HepG2 (cell line): Measurements from ENCODE around the gene KAT7. TPM values are rescaled to one million over a fixed set of nuclear protein-coding genes. Genes with fewer than 3 reads are reported as not detected.

ENCODE experiments used
- ATAC-seq: fragments of 200-7000 bp; cut with Tn5 transposase; 3 replicates; pipeline ENCODE4 v1.9.1; 2020; ENCODE audit warnings: mild to moderate bottlenecking, moderate library complexity
- BruUV-seq: library from RNA; stranded (reverse); fragments of 400-500 nt; replicated peaks from 2 replicates; lab custom pipeline; 2021; lab: Mats Ljungman, UMichigan
- CTCF ChIA-PET: fragments of 300-600 bp; formaldehyde crosslinking; extraction: SDS; loops from one replicate; lab custom pipeline; 2021; ENCODE audit warnings: low total read pairs, inconsistent platforms, low intra/inter-chr PET ratio; lab: Yijun Ruan, JAX
- POLR2A ChIA-PET: fragments of 350-600 bp; sonication (Branson Sonifier 250); formaldehyde crosslinking; loops from one replicate; lab custom pipeline; 2020; ENCODE audit warnings: antibody characterized with exemption, inconsistent platforms; lab: Yijun Ruan, JAX
- DNase-seq: peaks from one replicate; pipeline ENCODE4 v3.0.0-alpha.2; 2015; ENCODE audit warnings: low spot score
- FAIRE-seq: peaks from 3 replicates; lab custom pipeline; 2011; peaks lifted over from hg19 to GRCh38; lab: Jason Lieb, UNC
- H2AFZ ChIP-seq: one replicate; pipeline ENCODE4 v1.6.1; 2011; ENCODE audit warnings: low read length, inconsistent platforms
- H3K27ac ChIP-seq: fragments of 300-600 bp; 3 replicates; pipeline ENCODE4 v1.8.0; 2011; ENCODE audit warnings: mixed run types, mild to moderate bottlenecking, mixed read lengths, low read length, inconsistent platforms; ENCODE audit not compliant: insufficient read depth; ENCODE audit errors: extremely low read length
- H3K27me3 ChIP-seq, 2 experiments: fragments of 200-600 bp in 1 of 2; 2 replicates in 1 of 2; 3 replicates in 1 of 2; pipeline versions ENCODE4 v1.6.0 to v1.8.0; 2011; ENCODE audit warnings: low read length in 2 of 2, mild to moderate bottlenecking in 2 of 2, moderate library complexity in 2 of 2, inconsistent platforms in 1 of 2; ENCODE audit not compliant: insufficient read depth in 2 of 2, control insufficient read depth in 1 of 2
- H3K36me3 ChIP-seq, 2 experiments: fragments of 200-600 bp in 1 of 2; replicated peaks in 1 of 2; 2 replicates in 1 of 2; 3 replicates in 1 of 2; pipeline versions ENCODE4 v1.5.1 to v1.8.0; 2011; ENCODE audit warnings: low read length in 2 of 2, inconsistent platforms in 1 of 2; ENCODE audit not compliant: insufficient read depth in 2 of 2, control insufficient read depth in 1 of 2
- H3K4me1 ChIP-seq: 2 replicates; pipeline ENCODE4 v1.5.1; 2012; ENCODE audit warnings: low read length, inconsistent platforms; ENCODE audit not compliant: insufficient read depth
- H3K4me2 ChIP-seq: 2 replicates; pipeline ENCODE4 v1.6.0; 2011; ENCODE audit warnings: low read depth, low read length, inconsistent platforms
- H3K4me3 ChIP-seq, 3 experiments: fragments of 200-600 bp in 1 of 3; sonication (generic), shearing (Covaris generic) in 1 of 3; replicated peaks in 1 of 3; 2 replicates each; pipeline ENCODE4 v1.5.1; 2011 to 2016; ENCODE audit warnings: low read length in 3 of 3, inconsistent platforms in 2 of 3, low read depth in 2 of 3, mild to moderate bottlenecking in 2 of 3, control low read depth in 1 of 3, mixed read lengths in 1 of 3; ENCODE audit not compliant: insufficient read depth in 1 of 3
- H3K79me2 ChIP-seq: one replicate; pipeline ENCODE4 v1.6.1; 2011; ENCODE audit warnings: low read length, inconsistent platforms; ENCODE audit not compliant: insufficient read depth
- H3K9ac ChIP-seq: 2 replicates; pipeline ENCODE4 v1.6.0; 2011; ENCODE audit warnings: mild to moderate bottlenecking, low read depth, low read length, inconsistent platforms; ENCODE audit not compliant: insufficient read depth
- H3K9me3 ChIP-seq: 2 replicates; pipeline ENCODE4 v1.5.1; 2012; ENCODE audit warnings: mild to moderate bottlenecking, low read length
- H4K20me1 ChIP-seq: 2 replicates; pipeline ENCODE4 v1.6.0; 2011; ENCODE audit warnings: inconsistent platforms, mild to moderate bottlenecking, low read length, moderate library complexity; ENCODE audit not compliant: insufficient read depth
- NKX3-1 ChIP-seq: sonication (generic); formaldehyde crosslinking; IDR thresholded peaks from 2 replicates; pipeline ENCODE4 v1.5.0; 2020; ENCODE audit warnings: missing genetic modification reagents
- STAG1 ChIP-seq: sonication (generic); formaldehyde crosslinking; IDR thresholded peaks from 2 replicates; pipeline ENCODE4 v1.4.0; 2020; ENCODE audit warnings: missing genetic modification reagents
- ZNF124 ChIP-seq: sonication (generic); formaldehyde crosslinking; IDR thresholded peaks from 2 replicates; pipeline ENCODE4 v1.4.0; 2020; ENCODE audit warnings: missing genetic modification reagents
- ZNF460 ChIP-seq: sonication (generic); formaldehyde crosslinking; IDR thresholded peaks from 2 replicates; pipeline ENCODE4 v1.5.1; 2020; ENCODE audit warnings: missing genetic modification reagents, mild to moderate bottlenecking, borderline replicate concordance
- ZNF788 ChIP-seq: sonication (generic); formaldehyde crosslinking; IDR thresholded peaks from 2 replicates; pipeline ENCODE4 v1.5.0; 2020; ENCODE audit warnings: mild to moderate bottlenecking, missing genetic modification reagents, borderline replicate concordance
- WGBS: methylation state at CpG from one replicate; pipeline ENCODE4 v1.1.6; 2017; ENCODE audit warnings: low lambda C conversion rate; 5-methylcytosine and 5-hydroxymethylcytosine counted together
- in situ Hi-C: cut with HindIII; loops from 2 replicates; pipeline ENCODE4 v1.10.0; 2017; ENCODE audit warnings: low pct_unique_long_range_greater_than_20kb; ENCODE audit not compliant: extremely low pct_ligation_motif_present
- intact Hi-C: fragments of 100-400 bp; cut with micrococcal nuclease; formaldehyde crosslinking; loops from one replicate; pipeline ENCODE4 v1.10.0; 2022; ENCODE audit not compliant: unreplicated experiment
- polyA plus RNA-seq, 8 experiments: library from polyadenylated mRNA; depleted of rRNA in 3 of 8; stranded (reverse) in 7 of 8; unstranded in 1 of 8; fragments of >200 nt; fragmentation: Illumina TruSeq in 4 of 8; extraction: Trizol in 4 of 8; gene quantifications; 2 replicates each; pipeline versions ENCODE4 v1.2.1 to v1.2.3, GENCODE V29; 2011 to 2016; ENCODE audit warnings: low read depth in 4 of 8, missing spikeins in 1 of 8, mixed read lengths in 1 of 8; ENCODE audit not compliant: insufficient read depth in 1 of 8
- total RNA-seq, 5 experiments: library from RNA; depleted of rRNA; stranded (reverse); fragments of >200 nt; fragmentation: Illumina TruSeq; extraction: Trizol; gene quantifications; 2 replicates each; pipeline ENCODE4 v1.2.3, GENCODE V29; 2016; ENCODE audit warnings: low read depth in 1 of 5
- TF ChIP-seq, protein P1 (sequence below): sonication (generic); formaldehyde crosslinking; IDR thresholded peaks from 2 replicates; pipeline ENCODE4 v1.5.0; 2020; ENCODE audit warnings: mild to moderate bottlenecking, missing genetic modification reagents, moderate library complexity
- TF ChIP-seq, protein P2 (sequence below): sonication (generic); formaldehyde crosslinking; IDR thresholded peaks from 2 replicates; pipeline ENCODE4 v1.4.0; 2020; ENCODE audit warnings: missing genetic modification reagents
- TF ChIP-seq, protein P3 (sequence below): sonication (generic); formaldehyde crosslinking; IDR thresholded peaks from 2 replicates; pipeline ENCODE4 v1.5.0; 2020; ENCODE audit warnings: mild to moderate bottlenecking, missing genetic modification reagents
- TF ChIP-seq, protein P4 (sequence below): sonication (generic); formaldehyde crosslinking; IDR thresholded peaks from 2 replicates; pipeline ENCODE4 v1.8.1; 2023; ENCODE audit warnings: mild to moderate bottlenecking, missing genetic modification reagents, borderline replicate concordance

Gene KAT7
- total and polyA plus RNA-seq, 2 of the 13 experiments (the other 11 are each of a cell fraction or from before 2014, with no cell fraction given), result 21.2 to 39.2 TPM

DNA sequence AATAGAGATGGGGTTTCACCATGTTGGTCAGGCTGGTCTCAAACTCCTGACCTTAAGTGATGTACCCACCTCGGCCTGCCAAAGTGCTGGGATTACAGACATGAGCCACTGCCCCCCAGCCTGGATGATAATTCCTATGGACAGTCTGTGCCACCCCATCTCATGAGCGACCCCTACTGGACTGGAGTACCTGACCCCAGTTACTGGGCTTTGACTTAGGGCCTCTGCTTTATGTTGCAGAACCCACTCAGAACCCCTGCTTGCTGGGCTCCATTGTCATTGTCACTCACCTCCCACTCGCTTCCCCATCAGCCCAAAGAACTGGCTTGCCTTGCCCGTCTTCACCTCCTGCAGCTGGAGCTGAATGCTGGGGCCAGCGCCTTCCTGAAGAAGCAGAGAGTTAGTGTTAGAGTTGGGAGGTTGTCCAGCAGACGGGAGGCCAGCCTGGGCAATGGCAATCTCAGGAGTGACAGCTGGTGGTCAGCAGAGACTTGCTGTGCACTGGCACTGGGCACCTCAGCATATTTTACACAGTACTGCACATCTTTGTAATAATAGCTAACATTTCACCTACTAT lies 55.4 kb downstream of the KAT7 start:
- H3K9ac ChIP-seq, result no peak overlapping the region
- ChIA-PET POLR2A (no interaction called here), CTCF (no interaction called here)
- H3K9me3 ChIP-seq, result no peaks in the 10 kb centered on the region
- ATAC-seq (peak; percentile 52), FAIRE-seq (no peak), DNase-seq (no peak)
- H3K4me2 ChIP-seq, result no peak overlapping the region
- H3K4me3 ChIP-seq, result no peak overlapping the region
- no peaks in the 10 kb centered on the region for H3K36me3 ChIP-seq
- 80% methylated on average over 6 of the region's 6 CpGs for WGBS
- peaks cover 3% of the 10 kb centered on the region; the same call in 1 of the 2 replicates for H4K20me1 ChIP-seq
- peaks cover 13% of the 10 kb centered on the region for H3K4me1 ChIP-seq
- intact Hi-C loops (no loop called here), in situ Hi-C loops (no loop called here)
- no peak overlapping the region for H3K27ac ChIP-seq
- no peak overlapping the region for H2AFZ ChIP-seq
- no TSS peak for BruUV-seq
- TF ChIP-seq ZNF788 (CRISPR knock-in tag) (0 out of 2 replicates have a peak, but pooled peaks have one; percentile 45), ZNF124 (CRISPR knock-in tag) (no peak), ZNF460 (CRISPR knock-in tag) (no peak), STAG1 (CRISPR knock-in tag) (peak; percentile 7; the same call in 1 of the 2 replicates), NKX3-1 (CRISPR knock-in tag) (no peak)
- TF ChIP-seq, protein P1, sequence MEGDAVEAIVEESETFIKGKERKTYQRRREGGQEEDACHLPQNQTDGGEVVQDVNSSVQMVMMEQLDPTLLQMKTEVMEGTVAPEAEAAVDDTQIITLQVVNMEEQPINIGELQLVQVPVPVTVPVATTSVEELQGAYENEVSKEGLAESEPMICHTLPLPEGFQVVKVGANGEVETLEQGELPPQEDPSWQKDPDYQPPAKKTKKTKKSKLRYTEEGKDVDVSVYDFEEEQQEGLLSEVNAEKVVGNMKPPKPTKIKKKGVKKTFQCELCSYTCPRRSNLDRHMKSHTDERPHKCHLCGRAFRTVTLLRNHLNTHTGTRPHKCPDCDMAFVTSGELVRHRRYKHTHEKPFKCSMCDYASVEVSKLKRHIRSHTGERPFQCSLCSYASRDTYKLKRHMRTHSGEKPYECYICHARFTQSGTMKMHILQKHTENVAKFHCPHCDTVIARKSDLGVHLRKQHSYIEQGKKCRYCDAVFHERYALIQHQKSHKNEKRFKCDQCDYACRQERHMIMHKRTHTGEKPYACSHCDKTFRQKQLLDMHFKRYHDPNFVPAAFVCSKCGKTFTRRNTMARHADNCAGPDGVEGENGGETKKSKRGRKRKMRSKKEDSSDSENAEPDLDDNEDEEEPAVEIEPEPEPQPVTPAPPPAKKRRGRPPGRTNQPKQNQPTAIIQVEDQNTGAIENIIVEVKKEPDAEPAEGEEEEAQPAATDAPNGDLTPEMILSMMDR (CRISPR knock-in tag), result peak; percentile 57
- TF ChIP-seq, protein P2, sequence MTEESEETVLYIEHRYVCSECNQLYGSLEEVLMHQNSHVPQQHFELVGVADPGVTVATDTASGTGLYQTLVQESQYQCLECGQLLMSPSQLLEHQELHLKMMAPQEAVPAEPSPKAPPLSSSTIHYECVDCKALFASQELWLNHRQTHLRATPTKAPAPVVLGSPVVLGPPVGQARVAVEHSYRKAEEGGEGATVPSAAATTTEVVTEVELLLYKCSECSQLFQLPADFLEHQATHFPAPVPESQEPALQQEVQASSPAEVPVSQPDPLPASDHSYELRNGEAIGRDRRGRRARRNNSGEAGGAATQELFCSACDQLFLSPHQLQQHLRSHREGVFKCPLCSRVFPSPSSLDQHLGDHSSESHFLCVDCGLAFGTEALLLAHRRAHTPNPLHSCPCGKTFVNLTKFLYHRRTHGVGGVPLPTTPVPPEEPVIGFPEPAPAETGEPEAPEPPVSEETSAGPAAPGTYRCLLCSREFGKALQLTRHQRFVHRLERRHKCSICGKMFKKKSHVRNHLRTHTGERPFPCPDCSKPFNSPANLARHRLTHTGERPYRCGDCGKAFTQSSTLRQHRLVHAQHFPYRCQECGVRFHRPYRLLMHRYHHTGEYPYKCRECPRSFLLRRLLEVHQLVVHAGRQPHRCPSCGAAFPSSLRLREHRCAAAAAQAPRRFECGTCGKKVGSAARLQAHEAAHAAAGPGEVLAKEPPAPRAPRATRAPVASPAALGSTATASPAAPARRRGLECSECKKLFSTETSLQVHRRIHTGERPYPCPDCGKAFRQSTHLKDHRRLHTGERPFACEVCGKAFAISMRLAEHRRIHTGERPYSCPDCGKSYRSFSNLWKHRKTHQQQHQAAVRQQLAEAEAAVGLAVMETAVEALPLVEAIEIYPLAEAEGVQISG (CRISPR knock-in tag), result peak; percentile 72
- TF ChIP-seq, protein P3, sequence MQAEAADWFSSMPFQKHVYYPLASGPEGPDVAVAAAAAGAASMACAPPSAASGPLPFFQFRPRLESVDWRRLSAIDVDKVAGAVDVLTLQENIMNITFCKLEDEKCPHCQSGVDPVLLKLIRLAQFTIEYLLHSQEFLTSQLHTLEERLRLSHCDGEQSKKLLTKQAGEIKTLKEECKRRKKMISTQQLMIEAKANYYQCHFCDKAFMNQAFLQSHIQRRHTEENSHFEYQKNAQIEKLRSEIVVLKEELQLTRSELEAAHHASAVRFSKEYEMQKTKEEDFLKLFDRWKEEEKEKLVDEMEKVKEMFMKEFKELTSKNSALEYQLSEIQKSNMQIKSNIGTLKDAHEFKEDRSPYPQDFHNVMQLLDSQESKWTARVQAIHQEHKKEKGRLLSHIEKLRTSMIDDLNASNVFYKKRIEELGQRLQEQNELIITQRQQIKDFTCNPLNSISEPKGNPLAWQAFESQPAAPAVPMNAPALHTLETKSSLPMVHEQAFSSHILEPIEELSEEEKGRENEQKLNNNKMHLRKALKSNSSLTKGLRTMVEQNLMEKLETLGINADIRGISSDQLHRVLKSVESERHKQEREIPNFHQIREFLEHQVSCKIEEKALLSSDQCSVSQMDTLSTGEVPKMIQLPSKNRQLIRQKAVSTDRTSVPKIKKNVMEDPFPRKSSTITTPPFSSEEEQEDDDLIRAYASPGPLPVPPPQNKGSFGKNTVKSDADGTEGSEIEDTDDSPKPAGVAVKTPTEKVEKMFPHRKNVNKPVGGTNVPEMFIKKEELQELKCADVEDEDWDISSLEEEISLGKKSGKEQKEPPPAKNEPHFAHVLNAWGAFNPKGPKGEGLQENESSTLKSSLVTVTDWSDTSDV (CRISPR knock-in tag), result no peak
- TF ChIP-seq, protein P4, sequence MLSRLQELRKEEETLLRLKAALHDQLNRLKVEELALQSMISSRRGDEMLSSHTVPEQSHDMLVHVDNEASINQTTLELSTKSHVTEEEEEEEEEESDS, result no peak
- H3K27me3 ChIP-seq, result no peaks in the 10 kb centered on the region
- no peaks in the 10 kb centered on the region for H3K79me2 ChIP-seq
